ENCODE data around the gene ST6GALNAC1. TPM values are rescaled to one million over a fixed set of nuclear protein-coding genes. Genes with fewer than 3 reads are reported as not detected.

ST6GALNAC1 gene
- total and polyA plus RNA-seq, 4 donors, result 0.16 to 2.1 (median 0.21) TPM; not detected in 1

DNA sequence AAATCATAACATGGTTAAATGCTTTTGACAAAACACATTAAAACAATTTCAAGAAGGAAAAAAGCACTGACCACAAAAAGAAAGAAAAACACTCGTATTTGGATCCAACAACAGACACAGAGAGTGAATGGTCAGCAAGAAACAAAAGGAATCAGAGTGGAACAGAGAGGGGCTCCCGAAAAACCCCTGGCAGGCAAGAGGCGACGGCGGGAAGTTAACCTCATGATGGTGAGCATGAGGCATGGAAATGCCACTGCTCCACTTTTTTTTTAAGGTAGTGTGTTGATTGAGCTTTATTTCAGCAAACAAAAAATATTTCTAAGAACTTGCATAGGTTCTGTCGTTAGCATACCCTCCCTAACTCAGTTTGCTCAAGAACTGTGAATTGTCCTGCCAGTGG lies 32.1 kb upstream of the ST6GALNAC1 start:
- no peak for DNase-seq (ENCODE audit: low spot score)
- Histone ChIP-seq H3K4me3 (ENCODE audit: low read depth in 1 of 3, low read length in 3 of 3) (no peak overlapping the region), H3K9ac (ENCODE audit: low read depth in 1 of 2, low read length in 2 of 2) (no peak overlapping the region), H3K27me3 (ENCODE audit: control insufficient read depth in 4 of 4, insufficient read depth in 4 of 4, low read length in 3 of 4) (no peaks in the 10 kb centered on the region), H3K9me3 (ENCODE audit: control insufficient read depth in 4 of 4, low read length in 3 of 4) (no peaks in the 10 kb centered on the region), H3K36me3 (ENCODE audit: control insufficient read depth in 4 of 4, insufficient read depth in 3 of 4, low read depth in 1 of 4, low read length in 3 of 4) (no peaks in the 10 kb centered on the region), H3K27ac (ENCODE audit: low read depth in 1 of 2, low read length in 2 of 2) (no peak overlapping the region), H3K4me1 (ENCODE audit: control insufficient read depth in 4 of 4, insufficient read depth in 4 of 4, low read length in 3 of 4) (peaks cover 0 to 12% (median 5%) of the 10 kb centered on the region in 4 donors)
- TF ChIP-seq, protein P1, sequence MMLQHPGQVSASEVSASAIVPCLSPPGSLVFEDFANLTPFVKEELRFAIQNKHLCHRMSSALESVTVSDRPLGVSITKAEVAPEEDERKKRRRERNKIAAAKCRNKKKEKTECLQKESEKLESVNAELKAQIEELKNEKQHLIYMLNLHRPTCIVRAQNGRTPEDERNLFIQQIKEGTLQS (IDR thresholded peaks at IDR 0.05), result no peak
- TF ChIP-seq RAD21 (IDR thresholded peaks at IDR 0.05) (no peak), YY1 (IDR thresholded peaks at IDR 0.05) (no peak), SP1 (IDR thresholded peaks at IDR 0.05) (no peak), HNF4A (conservative IDR thresholded peaks at IDR 0.05) (no peak), EGR1 (IDR thresholded peaks at IDR 0.05; ENCODE audit: low read depth in 2 of 2) (no peak), JUND (IDR thresholded peaks at IDR 0.05) (no peak), HNF4G (IDR thresholded peaks at IDR 0.05) (no peak), TAF1 (conservative IDR thresholded peaks at IDR 0.05) (no peak), GABPA (IDR thresholded peaks at IDR 0.05 in 1 of 2, conservative IDR thresholded peaks at IDR 0.05 in 1 of 2) (no peak), NR2F2 (IDR thresholded peaks at IDR 0.05) (no peak), FOXA2 (IDR thresholded peaks at IDR 0.05) (no peak), FOXA1 (IDR thresholded peaks at IDR 0.05) (no peak)
- TF ChIP-seq, protein P2, sequence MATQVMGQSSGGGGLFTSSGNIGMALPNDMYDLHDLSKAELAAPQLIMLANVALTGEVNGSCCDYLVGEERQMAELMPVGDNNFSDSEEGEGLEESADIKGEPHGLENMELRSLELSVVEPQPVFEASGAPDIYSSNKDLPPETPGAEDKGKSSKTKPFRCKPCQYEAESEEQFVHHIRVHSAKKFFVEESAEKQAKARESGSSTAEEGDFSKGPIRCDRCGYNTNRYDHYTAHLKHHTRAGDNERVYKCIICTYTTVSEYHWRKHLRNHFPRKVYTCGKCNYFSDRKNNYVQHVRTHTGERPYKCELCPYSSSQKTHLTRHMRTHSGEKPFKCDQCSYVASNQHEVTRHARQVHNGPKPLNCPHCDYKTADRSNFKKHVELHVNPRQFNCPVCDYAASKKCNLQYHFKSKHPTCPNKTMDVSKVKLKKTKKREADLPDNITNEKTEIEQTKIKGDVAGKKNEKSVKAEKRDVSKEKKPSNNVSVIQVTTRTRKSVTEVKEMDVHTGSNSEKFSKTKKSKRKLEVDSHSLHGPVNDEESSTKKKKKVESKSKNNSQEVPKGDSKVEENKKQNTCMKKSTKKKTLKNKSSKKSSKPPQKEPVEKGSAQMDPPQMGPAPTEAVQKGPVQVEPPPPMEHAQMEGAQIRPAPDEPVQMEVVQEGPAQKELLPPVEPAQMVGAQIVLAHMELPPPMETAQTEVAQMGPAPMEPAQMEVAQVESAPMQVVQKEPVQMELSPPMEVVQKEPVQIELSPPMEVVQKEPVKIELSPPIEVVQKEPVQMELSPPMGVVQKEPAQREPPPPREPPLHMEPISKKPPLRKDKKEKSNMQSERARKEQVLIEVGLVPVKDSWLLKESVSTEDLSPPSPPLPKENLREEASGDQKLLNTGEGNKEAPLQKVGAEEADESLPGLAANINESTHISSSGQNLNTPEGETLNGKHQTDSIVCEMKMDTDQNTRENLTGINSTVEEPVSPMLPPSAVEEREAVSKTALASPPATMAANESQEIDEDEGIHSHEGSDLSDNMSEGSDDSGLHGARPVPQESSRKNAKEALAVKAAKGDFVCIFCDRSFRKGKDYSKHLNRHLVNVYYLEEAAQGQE (IDR thresholded peaks at IDR 0.05), result no peak
- TF ChIP-seq, protein P3, sequence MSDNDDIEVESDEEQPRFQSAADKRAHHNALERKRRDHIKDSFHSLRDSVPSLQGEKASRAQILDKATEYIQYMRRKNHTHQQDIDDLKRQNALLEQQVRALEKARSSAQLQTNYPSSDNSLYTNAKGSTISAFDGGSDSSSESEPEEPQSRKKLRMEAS (IDR thresholded peaks at IDR 0.05), result no peak
- 95% methylated on average over 6 of the region's 6 CpGs for WGBS

DNA sequence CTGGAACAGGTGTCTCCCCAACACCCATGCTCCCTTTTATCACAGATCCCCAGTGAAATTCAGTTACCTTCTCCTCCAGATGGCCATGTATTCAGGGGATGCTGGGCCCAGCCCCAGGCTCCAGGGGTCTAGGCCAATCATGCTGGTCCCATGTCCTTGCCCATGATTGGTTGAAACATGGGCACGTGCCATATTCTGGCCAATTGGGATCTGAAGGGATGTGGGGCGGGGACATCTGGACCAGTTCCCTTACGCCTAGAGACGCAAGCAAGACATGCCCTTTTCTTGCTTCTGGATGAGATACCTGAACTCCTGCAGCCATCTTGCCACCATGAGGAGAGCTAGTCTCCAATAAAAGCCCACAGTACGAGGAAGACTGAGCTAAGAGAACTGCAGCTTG lies 31.0 kb upstream of the ST6GALNAC1 start:
- no peak overlapping the region for H3K27ac ChIP-seq (ENCODE audit: low read depth in 1 of 2, low read length in 2 of 2)
- 99% methylated on average over 5 of the region's 5 CpGs for WGBS
- H3K9ac ChIP-seq (ENCODE audit: low read depth in 1 of 2, low read length in 2 of 2), result no peak overlapping the region
- no peaks in the 10 kb centered on the region for H3K27me3 ChIP-seq (ENCODE audit: control insufficient read depth in 4 of 4, insufficient read depth in 4 of 4, low read length in 3 of 4)
- H3K36me3 ChIP-seq (ENCODE audit: control insufficient read depth in 4 of 4, insufficient read depth in 3 of 4, low read depth in 1 of 4, low read length in 3 of 4), result no peaks in the 10 kb centered on the region
- no peaks in the 10 kb centered on the region for H3K9me3 ChIP-seq (ENCODE audit: control insufficient read depth in 4 of 4, low read length in 3 of 4)
- no peak for TF ChIP-seq FOXA1 (IDR thresholded peaks at IDR 0.05)
- no peak for TF ChIP-seq YY1 (IDR thresholded peaks at IDR 0.05)
- TF ChIP-seq, protein P1 (IDR thresholded peaks at IDR 0.05), result no peak
- no peak for TF ChIP-seq RAD21 (IDR thresholded peaks at IDR 0.05)
- no peak for TF ChIP-seq GABPA (IDR thresholded peaks at IDR 0.05 in 1 of 2, conservative IDR thresholded peaks at IDR 0.05 in 1 of 2)
- no peak for TF ChIP-seq HNF4A (conservative IDR thresholded peaks at IDR 0.05)
- TF ChIP-seq FOXA2 (IDR thresholded peaks at IDR 0.05), result no peak
- TF ChIP-seq, protein P2 (IDR thresholded peaks at IDR 0.05), result no peak
- TF ChIP-seq RXRA (IDR thresholded peaks at IDR 0.05), result no peak
- TF ChIP-seq, protein P4, sequence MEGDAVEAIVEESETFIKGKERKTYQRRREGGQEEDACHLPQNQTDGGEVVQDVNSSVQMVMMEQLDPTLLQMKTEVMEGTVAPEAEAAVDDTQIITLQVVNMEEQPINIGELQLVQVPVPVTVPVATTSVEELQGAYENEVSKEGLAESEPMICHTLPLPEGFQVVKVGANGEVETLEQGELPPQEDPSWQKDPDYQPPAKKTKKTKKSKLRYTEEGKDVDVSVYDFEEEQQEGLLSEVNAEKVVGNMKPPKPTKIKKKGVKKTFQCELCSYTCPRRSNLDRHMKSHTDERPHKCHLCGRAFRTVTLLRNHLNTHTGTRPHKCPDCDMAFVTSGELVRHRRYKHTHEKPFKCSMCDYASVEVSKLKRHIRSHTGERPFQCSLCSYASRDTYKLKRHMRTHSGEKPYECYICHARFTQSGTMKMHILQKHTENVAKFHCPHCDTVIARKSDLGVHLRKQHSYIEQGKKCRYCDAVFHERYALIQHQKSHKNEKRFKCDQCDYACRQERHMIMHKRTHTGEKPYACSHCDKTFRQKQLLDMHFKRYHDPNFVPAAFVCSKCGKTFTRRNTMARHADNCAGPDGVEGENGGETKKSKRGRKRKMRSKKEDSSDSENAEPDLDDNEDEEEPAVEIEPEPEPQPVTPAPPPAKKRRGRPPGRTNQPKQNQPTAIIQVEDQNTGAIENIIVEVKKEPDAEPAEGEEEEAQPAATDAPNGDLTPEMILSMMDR (IDR thresholded peaks at IDR 0.05; ENCODE audit: low read depth, low read length, missing input control), result no peak
- TF ChIP-seq, protein P3 (IDR thresholded peaks at IDR 0.05), result no peak
- no peak for TF ChIP-seq HNF4G (IDR thresholded peaks at IDR 0.05)
- no peak overlapping the region for H3K4me3 ChIP-seq (ENCODE audit: low read depth in 1 of 3, low read length in 3 of 3)
- peaks cover 0 to 12% (median 5%) of the 10 kb centered on the region in 4 donors for H3K4me1 ChIP-seq (ENCODE audit: control insufficient read depth in 4 of 4, insufficient read depth in 4 of 4, low read length in 3 of 4)
- no peak for DNase-seq (ENCODE audit: low spot score)
